HFF-Myc (cell line): ENCODE data around the gene PITX1.

ENCODE experiments used
- DNase-seq: peaks from one replicate; pipeline ENCODE4 v3.0.0-alpha.2; 2011; ENCODE audit warnings: low read depth; ENCODE audit errors: extremely low read depth
- H3K4me3 ChIP-seq: replicated peaks from 2 replicates; pipeline ENCODE4 v1.5.1; 2011; ENCODE audit warnings: low read depth, mild to moderate bottlenecking, control low read depth, low read length
- TF ChIP-seq, protein P1 (sequence below): IDR thresholded peaks from 2 replicates; pipeline ENCODE4 v1.5.1; 2012; ENCODE audit warnings: mild to moderate bottlenecking, low read depth, low read length, control low read depth; ENCODE audit errors: missing control alignments

Gene PITX1

DNA sequence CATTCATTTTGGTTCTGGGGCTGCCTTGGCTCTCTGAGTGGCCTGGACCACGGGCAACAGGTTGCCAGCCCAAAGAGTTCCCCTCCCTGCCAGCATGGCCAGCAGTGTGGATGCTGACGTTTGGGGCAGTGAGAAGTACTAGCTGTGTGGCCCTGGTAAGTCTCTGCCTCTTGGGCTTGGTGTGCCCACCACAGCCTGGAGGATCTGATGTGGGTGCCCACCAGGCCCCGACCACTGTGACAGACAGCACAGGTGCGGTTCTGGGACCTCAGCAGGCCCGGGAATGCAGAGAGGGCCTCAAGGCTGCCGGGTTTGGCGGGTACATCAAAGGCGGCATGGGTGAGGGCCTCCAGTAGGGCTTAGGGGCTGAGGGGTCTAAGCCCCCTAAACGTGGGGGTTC is 33.6 kb upstream of the PITX1 start:
- TF ChIP-seq, protein P1, sequence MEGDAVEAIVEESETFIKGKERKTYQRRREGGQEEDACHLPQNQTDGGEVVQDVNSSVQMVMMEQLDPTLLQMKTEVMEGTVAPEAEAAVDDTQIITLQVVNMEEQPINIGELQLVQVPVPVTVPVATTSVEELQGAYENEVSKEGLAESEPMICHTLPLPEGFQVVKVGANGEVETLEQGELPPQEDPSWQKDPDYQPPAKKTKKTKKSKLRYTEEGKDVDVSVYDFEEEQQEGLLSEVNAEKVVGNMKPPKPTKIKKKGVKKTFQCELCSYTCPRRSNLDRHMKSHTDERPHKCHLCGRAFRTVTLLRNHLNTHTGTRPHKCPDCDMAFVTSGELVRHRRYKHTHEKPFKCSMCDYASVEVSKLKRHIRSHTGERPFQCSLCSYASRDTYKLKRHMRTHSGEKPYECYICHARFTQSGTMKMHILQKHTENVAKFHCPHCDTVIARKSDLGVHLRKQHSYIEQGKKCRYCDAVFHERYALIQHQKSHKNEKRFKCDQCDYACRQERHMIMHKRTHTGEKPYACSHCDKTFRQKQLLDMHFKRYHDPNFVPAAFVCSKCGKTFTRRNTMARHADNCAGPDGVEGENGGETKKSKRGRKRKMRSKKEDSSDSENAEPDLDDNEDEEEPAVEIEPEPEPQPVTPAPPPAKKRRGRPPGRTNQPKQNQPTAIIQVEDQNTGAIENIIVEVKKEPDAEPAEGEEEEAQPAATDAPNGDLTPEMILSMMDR, result no peak
- H3K4me3 ChIP-seq, result no peak overlapping the region
- DNase-seq, result no peak

DNA sequence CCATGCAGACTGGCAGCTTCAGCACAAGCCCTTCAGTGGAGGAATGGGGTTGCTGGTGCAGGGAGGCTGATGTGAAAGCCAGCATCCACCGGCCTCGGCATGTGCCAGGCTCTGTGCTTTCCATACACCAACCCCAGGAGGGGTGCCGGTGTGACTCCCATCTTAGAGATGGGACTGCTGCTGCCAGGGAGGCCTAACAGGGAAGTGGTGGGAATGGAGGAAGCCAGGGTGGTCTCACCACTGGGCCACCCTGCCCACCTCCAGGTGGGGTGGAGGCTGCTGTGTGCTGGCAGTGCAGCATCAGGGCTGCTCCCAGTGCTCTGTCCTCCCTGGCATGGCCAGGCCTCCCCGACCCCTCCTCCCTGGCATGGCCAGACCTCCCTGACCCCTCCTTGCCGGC is 32.8 kb upstream of the PITX1 start:
- TF ChIP-seq, protein P1, result no peak
- H3K4me3 ChIP-seq, result no peak overlapping the region
- no peak for DNase-seq

DNA sequence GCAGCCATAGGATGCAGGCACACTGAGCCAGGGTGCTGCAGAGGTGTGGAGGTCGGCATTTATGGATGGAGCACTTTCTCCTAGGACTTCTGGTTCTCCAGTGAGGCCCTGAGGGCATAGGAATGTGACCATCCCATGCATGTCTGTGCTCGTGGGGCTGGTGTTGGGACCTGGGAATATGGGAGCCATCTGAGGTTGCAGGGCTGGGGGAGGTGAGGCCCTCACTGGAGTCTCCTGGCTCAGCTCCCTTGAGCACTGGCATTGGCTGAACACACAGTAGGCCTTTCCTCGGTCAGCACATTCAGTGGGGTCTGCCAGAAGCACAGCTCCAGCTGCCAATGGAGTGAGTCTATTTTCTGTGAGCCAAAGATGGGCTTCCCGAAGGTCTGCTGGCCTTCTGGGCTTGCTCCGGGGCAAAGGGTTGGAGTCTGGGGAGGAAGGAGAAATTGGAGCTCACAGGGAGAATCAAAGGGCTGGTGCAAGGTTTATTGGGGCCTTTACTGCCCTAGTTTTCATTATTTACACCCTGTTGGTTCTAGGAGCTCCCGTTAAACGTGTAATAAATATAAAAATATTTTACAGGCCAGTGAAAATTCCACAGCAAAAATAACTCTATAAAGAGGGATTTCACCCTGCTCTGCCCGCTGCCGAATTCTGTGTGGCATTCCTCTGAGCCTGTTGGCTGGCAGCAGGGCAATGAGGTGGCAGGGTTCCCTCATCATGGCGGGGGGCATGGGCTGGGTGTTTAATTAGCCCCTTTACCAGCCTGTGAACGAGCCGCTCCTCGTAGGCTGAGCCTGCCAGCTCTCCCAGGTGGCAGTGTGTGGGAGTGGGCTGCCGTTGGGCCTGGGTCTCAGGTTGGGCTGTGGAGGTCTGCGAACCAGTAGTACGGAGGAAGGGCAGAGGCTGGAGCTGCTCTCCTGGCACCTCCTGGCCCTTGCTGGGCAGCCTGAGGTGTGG is 31.6 kb upstream of the PITX1 start:
- no peak for DNase-seq
- H3K4me3 ChIP-seq, result no peak overlapping the region
- TF ChIP-seq, protein P1, result no peak

DNA sequence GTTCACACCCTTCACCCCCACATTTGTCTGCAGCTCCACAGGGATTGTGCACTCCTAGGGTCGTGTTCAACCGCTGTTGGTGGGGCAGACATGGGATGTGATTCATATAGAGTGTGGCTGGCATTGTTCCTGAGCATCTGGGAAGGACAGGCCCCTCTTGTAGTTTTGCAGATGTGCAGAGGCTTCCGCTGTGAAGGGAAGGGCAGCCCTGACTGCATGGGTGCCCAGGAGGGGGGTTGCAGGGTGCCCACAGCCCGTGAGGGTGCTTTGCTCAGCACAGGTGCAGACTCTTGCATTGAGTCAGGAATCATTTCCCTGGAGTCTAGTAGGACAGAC is 30.2 kb upstream of the PITX1 start:
- DNase-seq, result peak; percentile 5
- no peak overlapping the region for H3K4me3 ChIP-seq
- TF ChIP-seq, protein P1, result no peak

DNA sequence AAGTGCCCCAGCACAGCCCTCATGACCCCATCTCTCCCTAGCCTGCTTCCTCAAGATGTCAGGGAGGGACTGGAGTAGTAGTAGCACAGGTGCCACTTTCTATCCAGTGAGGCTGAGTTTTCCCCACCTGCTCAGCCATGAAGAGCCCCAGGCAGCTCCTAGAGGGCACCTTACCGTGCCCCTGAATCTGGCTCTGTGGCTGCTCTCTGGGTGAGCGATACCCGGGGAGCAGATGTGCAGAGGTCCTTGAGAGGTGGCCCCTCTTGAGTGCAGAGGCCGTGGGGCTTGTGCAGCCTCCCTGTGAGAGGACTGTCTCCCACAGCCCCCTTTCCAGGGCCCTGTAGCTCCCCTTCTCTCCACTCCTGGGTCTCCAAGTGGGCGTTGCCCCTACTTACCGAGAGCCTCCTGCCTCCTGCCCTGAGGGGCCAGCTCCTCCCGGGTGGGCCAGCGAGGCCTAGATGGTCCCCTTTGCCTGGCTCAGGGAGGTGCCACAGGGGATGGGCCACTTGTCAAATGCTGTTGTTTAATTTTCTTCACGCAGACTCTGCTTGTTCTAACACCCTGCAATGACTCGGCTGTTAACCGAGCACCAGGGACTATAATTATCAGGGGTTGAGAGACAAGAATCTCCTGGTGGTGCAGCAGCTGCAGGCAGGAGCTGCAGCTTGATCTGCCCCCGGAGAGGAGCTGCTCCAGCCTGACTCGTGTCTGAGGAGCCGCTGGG is 29.6 kb upstream of the PITX1 start:
- DNase-seq, result no peak
- no peak overlapping the region for H3K4me3 ChIP-seq
- TF ChIP-seq, protein P1, result no peak

DNA sequence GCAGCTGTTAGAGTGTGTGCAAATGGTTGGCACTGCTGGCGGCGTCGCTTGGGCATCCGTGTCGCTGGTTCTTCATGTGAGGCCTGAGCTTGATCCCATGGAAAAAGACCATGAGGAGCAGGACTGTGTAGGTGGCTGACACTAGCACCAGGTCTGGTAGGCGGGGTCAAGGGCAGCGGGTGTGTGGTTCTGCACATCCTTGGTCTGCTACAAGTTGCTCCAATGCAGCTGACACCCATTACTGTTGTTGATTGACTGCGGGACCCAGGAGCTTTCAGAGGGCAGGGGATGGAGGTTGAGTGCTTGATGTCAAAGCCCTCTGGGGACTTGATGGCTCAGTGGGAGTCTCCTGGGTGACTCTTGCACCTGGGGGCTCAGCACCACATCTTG is 29.0 kb upstream of the PITX1 start:
- DNase-seq, result no peak
- H3K4me3 ChIP-seq, result no peak overlapping the region
- TF ChIP-seq, protein P1, result no peak
